Measurements from ENCODE around the gene TMEM271.

The TMEM271 gene

DNA sequence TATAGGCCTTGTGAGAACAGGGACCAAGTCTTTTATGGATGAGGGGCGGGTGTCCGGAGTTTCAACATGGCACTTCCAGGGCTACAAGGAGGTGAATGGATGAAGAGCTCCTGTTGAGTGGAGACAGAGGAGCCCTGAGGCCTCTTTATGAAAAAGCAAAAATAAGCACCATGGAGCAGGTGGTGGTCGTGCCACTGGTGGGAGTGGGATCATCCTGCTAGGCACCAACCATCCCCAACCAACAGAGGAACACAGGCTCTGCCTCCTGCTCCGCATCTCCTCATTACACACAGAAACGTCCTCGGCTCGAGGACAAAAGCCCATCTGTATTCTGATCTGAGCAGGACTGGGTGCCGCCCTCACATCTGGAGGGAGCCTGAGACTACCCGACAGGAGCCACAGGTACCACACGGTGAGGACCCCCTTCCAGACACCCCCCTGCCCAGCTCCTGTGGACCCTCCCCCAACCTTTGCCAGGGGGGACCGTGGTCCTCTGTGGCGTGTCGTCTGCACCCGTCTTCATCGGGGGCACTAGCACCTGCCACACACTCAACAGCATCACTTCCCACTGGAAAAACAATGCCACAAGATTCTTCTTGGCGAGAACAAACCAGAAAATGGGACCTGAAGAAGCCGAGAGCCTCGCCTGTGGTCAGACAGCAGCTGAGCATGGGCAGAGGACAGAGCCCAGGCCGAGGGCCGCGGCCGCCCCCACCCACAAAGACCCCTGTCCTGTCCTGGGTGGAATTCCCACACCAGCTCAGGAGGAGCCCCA, 45.4 kb upstream of the TMEM271 start:
- no peak for TF ChIP-seq CTCF (IDR thresholded peaks at IDR 0.05)

GRCh38 chr4:620851-621261, 44.8 kb upstream of the TMEM271 start:
- TF ChIP-seq CTCF (IDR thresholded peaks at IDR 0.05) = no peak

DNA sequence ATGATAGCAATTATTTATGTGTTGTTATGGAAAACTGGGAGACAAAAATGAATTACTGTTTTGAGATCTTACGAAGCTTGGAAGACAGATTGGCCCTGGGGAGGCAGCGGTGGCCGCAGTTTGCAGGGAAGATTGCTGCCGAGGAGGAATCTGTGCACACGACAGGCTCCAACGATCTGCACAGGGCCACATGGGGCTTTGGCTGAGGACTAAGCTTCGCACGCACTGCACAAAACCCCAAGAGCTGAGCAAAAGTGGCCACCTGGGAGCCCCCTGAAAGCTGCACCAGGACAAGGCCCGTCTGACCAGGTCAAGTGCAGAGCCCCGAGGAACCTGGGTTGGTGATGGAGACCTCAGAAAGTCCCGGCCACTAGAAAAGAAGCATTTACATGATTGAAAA, 44.1 kb upstream of the TMEM271 start:
- TF ChIP-seq CTCF (IDR thresholded peaks at IDR 0.05) = no peak

DNA sequence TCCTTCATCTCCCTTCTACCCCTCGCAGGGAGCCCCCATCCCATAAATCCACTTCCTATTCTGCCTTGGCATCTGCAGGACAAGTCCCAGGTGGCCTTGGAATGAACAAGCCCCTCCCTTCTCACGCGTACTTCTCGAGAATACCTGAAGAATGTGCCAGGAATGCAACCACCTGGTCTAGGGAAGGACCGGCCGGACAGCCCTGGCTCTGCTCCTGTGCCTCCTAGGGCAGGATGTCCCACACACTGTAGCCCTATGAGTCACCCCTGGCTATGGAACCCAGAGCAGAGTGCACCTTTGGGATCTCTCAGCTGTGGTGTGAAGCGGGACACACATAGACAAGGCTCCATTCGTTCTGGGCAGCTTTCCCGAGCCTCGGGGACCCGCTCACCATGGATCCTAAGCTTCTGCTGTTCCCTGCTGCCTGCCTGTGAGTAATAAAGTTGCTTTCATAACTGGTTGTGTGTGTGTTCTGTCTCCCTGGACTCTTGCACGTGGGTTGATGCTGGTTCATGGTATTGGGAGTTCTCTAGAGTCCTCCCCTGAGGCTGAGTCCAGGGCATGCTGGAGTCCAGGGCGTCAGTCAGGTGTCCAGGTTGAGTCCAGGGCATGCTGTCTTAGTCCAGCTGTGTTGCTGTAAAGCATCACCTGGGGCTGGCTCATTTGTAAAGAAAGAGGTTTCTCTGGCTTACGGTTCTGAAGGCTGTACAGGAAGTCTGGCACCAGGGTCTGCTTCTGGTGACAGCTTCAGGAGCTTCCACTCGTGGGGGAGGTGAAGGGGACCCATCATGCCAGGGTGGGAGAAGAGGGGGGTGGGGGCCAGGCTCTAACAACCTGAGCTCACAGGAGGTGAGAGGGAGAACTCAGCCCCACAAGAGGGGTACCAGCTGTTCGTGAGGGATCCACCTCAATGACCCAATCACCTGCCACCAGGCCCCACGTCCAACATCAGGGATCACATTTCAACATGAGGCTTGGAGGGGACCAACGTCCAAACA, 41.8 kb upstream of the TMEM271 start:
- TF ChIP-seq CTCF (IDR thresholded peaks at IDR 0.05) = no peak

- no peak for TF ChIP-seq CTCF (IDR thresholded peaks at IDR 0.05)
Observed at GRCh38 chr4:616911-617643, 41.0 kb upstream of the TMEM271 start.

DNA sequence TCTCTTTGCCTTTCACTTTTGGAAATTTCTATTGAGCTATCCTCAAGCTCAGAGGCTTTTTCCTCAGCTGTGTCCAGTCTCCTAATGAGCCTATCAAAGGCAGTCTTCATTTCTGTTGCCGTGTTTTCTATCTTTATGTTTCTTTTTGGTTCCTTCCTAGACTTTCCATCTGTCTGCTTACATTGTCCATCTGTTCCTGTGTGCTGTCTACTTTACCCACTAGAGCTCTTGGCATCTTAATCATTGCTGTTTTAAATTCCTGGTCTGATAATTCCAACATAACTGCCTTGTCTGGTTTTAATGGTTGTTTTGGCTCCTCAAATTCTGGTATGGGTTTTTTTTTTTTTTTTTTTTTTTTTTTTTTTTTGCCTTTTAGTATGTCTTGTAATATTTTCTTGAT, 40.0 kb upstream of the TMEM271 start:
- TF ChIP-seq CTCF (IDR thresholded peaks at IDR 0.05) = no peak

DNA sequence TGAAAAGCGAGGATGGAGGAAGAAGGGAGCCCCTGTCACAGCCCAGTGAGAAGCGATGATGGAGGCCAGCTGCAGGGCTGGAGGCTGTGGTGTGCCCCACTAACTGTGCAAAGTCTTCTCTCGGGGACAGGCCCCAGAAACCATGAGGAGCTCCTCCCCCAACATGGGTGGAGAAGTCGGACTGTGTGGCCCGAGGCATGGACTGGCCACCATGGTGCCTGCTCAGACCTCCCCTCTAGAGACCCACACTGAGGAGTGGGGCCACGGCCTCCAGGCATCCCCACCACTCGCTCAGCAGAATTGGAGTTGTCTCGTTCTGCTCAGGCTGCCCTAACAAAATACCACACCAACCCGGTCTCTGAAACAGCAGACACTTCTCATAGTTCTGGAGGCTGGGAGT, 37.0 kb upstream of the TMEM271 start:
- no peak for TF ChIP-seq CTCF (IDR thresholded peaks at IDR 0.05)

Data from LNCAP (cell line).